MM.1S (cell line): ENCODE measurements around the gene TBC1D8.

Experiments
- DNase-seq: peaks from one replicate; pipeline ENCODE4 v3.0.0-alpha.2; 2015
- H2AFZ ChIP-seq: fragments of 300-600 bp; sonication (generic); 2 replicates; pipeline ENCODE4 v1.6.0; 2016; ENCODE audit warnings: antibody characterized with exemption, low read length
- H3F3A ChIP-seq: fragments of 300-600 bp; sonication (generic); 2 replicates; pipeline ENCODE4 v1.6.1; 2016; ENCODE audit warnings: mild to moderate bottlenecking, antibody characterized with exemption, low read length, moderate library complexity, mixed read lengths; ENCODE audit not compliant: insufficient read depth
- H3K27ac ChIP-seq: fragments of 300-600 bp; sonication (generic); 2 replicates; pipeline ENCODE4 v1.5.1; 2016; ENCODE audit warnings: mild to moderate bottlenecking, low read length
- H3K27me3 ChIP-seq: fragments of 300-600 bp; sonication (generic); replicated peaks from 2 replicates; pipeline ENCODE4 v1.6.0; 2016; ENCODE audit warnings: low read length; ENCODE audit not compliant: insufficient read depth
- H3K36me3 ChIP-seq: fragments of 300-600 bp; sonication (generic); replicated peaks from 2 replicates; pipeline ENCODE4 v1.6.1; 2016; ENCODE audit warnings: mild to moderate bottlenecking, low read length, mixed read lengths; ENCODE audit not compliant: insufficient read depth
- H3K4me1 ChIP-seq: fragments of 300-600 bp; sonication (generic); 2 replicates; pipeline ENCODE4 v1.6.1; 2016; ENCODE audit warnings: low read length, mixed read lengths
- H3K4me2 ChIP-seq: fragments of 300-600 bp; sonication (generic); 2 replicates; pipeline ENCODE4 v1.6.0; 2016; ENCODE audit warnings: low read depth, low read length
- H3K4me3 ChIP-seq: fragments of 300-600 bp; sonication (generic); 2 replicates; pipeline ENCODE4 v1.5.1; 2016; ENCODE audit warnings: low read length, mixed read lengths
- H3K79me2 ChIP-seq: fragments of 300-600 bp; sonication (generic); 2 replicates; pipeline ENCODE4 v1.6.1; 2016; ENCODE audit warnings: mixed run types, low read length, mixed read lengths
- H3K9ac ChIP-seq: fragments of 300-600 bp; sonication (generic); 2 replicates; pipeline ENCODE4 v1.6.1; 2016; ENCODE audit warnings: low read length, mixed read lengths
- H3K9me2 ChIP-seq: fragments of 300-600 bp; sonication (generic); replicated peaks from 2 replicates; pipeline ENCODE4 v1.6.1; 2016; ENCODE audit warnings: mild to moderate bottlenecking, low read length, mixed read lengths; ENCODE audit not compliant: insufficient read depth
- H3K9me3 ChIP-seq: fragments of 300-600 bp; sonication (generic); replicated peaks from 2 replicates; pipeline ENCODE4 v1.6.1; 2016; ENCODE audit warnings: mild to moderate bottlenecking, low read length, mixed read lengths; ENCODE audit not compliant: insufficient read depth
- H4K20me1 ChIP-seq: fragments of 300-600 bp; sonication (generic); 2 replicates; pipeline ENCODE4 v1.6.1; 2016; ENCODE audit warnings: mild to moderate bottlenecking, low read length, moderate library complexity, mixed read lengths; ENCODE audit not compliant: insufficient read depth
- EZH2 ChIP-seq: fragments of 300-600 bp; sonication (generic); optimal IDR thresholded peaks from 2 replicates; pipeline ENCODE3; 2017; ENCODE audit warnings: low read depth, mild to moderate bottlenecking, antibody characterized with exemption, low read length, mixed read lengths
- EZH2phosphoT487 ChIP-seq: fragments of 300-600 bp; sonication (generic); IDR thresholded peaks from 2 replicates; pipeline ENCODE4 v1.6.1; 2018; ENCODE audit warnings: antibody characterized with exemption, low read length
- TF ChIP-seq, protein P1 (sequence below): fragments of 300-600 bp; sonication (generic); IDR thresholded peaks from 2 replicates; pipeline ENCODE4 v1.5.1; 2016; ENCODE audit warnings: antibody characterized with exemption, low read length, mixed read lengths

The TBC1D8 gene

DNA sequence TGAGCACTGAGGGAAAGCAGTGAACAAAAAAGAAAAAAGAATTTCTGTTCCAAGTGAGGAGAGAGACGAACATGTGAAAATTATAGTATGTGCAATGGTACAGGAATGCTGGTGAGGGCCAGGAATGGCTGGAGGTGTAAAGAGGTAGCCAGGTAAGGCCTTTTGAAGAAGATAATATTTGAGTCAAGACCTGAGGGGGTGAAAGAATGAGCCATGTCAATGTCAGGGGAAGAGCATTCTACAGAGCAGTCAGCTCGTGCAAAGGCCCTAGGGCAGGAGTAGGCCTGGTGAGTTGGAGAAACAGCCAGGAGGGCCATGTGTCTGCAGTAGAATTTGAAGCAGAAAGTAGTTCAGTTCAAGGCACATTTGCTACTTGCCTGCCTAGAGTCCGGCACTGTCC is 161.5 kb downstream of the TBC1D8 start:
- no peaks in the 10 kb centered on the region for H3K79me2 ChIP-seq

DNA sequence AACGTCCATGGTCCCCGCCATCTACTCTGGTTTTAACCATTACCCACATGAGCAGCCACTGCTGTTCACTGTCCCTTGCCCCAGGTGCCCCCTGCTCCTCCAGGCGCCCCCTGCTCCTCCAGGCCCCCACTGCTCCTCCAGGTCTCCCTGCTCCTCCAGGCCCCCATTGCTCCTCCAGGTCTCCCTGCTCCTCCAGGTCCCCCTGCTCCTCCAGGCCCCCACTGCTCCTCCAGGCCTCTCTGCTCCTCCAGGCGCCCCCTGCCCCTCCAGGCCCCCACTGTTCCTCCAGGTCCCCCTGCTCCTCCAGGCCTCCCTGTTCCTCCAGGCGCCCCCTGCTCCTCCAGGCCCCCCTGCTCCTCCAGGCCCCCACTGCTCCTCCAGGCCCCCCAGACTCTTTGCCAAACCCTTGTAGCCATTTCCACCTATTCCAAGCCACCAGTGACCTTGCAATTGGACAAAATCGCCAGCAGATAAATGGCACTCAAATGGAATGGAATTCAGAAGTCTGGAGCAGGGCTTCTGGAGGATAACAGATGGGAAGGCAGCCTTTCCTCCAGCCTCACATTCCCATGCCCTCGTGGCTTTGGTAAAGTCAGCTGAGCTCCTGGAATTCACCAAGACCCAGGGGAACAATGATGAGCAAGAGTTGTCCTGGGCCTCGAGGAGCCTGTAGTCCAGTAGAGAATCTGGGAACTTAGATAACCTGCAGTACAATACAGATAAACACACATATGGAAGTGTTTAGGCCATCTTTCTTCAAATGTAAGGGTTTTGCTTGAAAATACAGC is 162.4 kb downstream of the TBC1D8 start:
- Histone ChIP-seq H3K27me3 (no peaks in the 10 kb centered on the region), H2AFZ (no peak overlapping the region), H3K4me1 (no peaks in the 10 kb centered on the region), H3K4me3 (no peak overlapping the region), H4K20me1 (no peaks in the 10 kb centered on the region), H3F3A (no peaks in the 10 kb centered on the region), H3K36me3 (no peaks in the 10 kb centered on the region), H3K27ac (no peak overlapping the region), H3K9me2 (no peaks in the 10 kb centered on the region), H3K9me3 (no peaks in the 10 kb centered on the region), H3K79me2 (no peaks in the 10 kb centered on the region), H3K9ac (no peak overlapping the region), H3K4me2 (no peak overlapping the region)
- no peak for DNase-seq
- no peak for TF ChIP-seq EZH2
- no peak for TF ChIP-seq EZH2phosphoT487
- TF ChIP-seq, protein P1, sequence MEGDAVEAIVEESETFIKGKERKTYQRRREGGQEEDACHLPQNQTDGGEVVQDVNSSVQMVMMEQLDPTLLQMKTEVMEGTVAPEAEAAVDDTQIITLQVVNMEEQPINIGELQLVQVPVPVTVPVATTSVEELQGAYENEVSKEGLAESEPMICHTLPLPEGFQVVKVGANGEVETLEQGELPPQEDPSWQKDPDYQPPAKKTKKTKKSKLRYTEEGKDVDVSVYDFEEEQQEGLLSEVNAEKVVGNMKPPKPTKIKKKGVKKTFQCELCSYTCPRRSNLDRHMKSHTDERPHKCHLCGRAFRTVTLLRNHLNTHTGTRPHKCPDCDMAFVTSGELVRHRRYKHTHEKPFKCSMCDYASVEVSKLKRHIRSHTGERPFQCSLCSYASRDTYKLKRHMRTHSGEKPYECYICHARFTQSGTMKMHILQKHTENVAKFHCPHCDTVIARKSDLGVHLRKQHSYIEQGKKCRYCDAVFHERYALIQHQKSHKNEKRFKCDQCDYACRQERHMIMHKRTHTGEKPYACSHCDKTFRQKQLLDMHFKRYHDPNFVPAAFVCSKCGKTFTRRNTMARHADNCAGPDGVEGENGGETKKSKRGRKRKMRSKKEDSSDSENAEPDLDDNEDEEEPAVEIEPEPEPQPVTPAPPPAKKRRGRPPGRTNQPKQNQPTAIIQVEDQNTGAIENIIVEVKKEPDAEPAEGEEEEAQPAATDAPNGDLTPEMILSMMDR = no peak

More for the DNA sequence above, 161.5 kb downstream of the TBC1D8 start:
- no peaks in the 10 kb centered on the region for H3K27me3 ChIP-seq
- DNase-seq = no peak
- H2AFZ ChIP-seq = no peak overlapping the region
- no peaks in the 10 kb centered on the region for H4K20me1 ChIP-seq
- no peaks in the 10 kb centered on the region for H3F3A ChIP-seq
- TF ChIP-seq EZH2 (no peak), EZH2phosphoT487 (no peak)
- TF ChIP-seq, protein P1 = no peak
- no peak overlapping the region for H3K4me3 ChIP-seq
- H3K4me1 ChIP-seq = no peaks in the 10 kb centered on the region
- no peaks in the 10 kb centered on the region for H3K9me3 ChIP-seq
- no peaks in the 10 kb centered on the region for H3K36me3 ChIP-seq
- H3K4me2 ChIP-seq = no peak overlapping the region
- no peak overlapping the region for H3K27ac ChIP-seq
- no peak overlapping the region for H3K9ac ChIP-seq
- H3K9me2 ChIP-seq = no peaks in the 10 kb centered on the region

DNA sequence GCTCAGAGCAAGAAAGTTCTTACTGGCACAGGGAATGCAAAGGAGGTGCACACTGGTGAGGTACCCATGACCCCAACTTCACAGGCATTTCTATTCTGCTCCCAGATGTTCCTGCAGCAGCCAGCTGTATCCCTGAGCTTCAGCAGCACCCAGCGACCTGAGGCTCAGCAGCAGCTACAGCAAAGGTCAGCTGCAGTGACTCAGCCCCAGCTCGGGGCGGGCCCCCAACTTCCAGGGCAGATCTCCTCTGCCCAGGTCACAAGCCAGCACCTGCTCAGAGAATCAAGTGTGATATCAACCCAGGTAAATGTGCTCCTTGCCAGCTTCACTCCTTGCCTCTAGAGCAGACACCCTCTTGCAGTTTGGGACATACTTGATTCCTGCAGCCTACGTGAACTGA is 163.2 kb downstream of the TBC1D8 start:
- H3K9ac ChIP-seq = no peak overlapping the region
- TF ChIP-seq EZH2phosphoT487 = no peak
- no peaks in the 10 kb centered on the region for H3K4me1 ChIP-seq
- no peaks in the 10 kb centered on the region for H3F3A ChIP-seq
- no peak for DNase-seq
- H3K36me3 ChIP-seq = no peaks in the 10 kb centered on the region
- H3K4me3 ChIP-seq = no peak overlapping the region
- H3K4me2 ChIP-seq = no peak overlapping the region
- H2AFZ ChIP-seq = no peak overlapping the region
- no peaks in the 10 kb centered on the region for H3K9me2 ChIP-seq
- H3K27ac ChIP-seq = no peak overlapping the region
- no peaks in the 10 kb centered on the region for H3K27me3 ChIP-seq
- H3K79me2 ChIP-seq = no peaks in the 10 kb centered on the region
- no peaks in the 10 kb centered on the region for H3K9me3 ChIP-seq
- no peaks in the 10 kb centered on the region for H4K20me1 ChIP-seq

DNA sequence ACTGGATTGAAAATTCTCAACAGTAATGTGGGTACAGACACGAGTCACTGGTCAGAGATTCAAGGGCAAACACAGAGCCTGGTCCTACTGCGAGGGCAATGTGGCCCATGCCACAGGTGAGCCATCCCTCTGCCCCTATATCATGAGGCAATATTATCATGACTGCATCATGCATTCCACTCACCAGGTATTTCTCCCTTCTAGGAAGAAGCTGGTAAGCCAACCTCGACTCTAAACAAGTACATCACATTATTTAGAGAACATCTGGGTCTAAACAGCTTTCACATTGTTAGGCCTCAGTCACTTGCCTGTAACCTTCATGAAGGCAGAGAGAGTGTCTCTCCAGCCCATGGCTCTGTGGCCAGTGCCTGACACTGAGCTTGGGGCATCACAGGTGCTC is 163.6 kb downstream of the TBC1D8 start:
- Histone ChIP-seq H3K36me3 (no peaks in the 10 kb centered on the region), H3K9ac (no peak overlapping the region), H3F3A (no peaks in the 10 kb centered on the region), H3K4me3 (no peak overlapping the region), H3K27ac (no peak overlapping the region), H3K4me1 (no peaks in the 10 kb centered on the region), H3K79me2 (no peaks in the 10 kb centered on the region), H3K4me2 (no peak overlapping the region), H3K9me3 (no peaks in the 10 kb centered on the region), H3K27me3 (no peaks in the 10 kb centered on the region), H2AFZ (no peak overlapping the region), H3K9me2 (no peaks in the 10 kb centered on the region), H4K20me1 (no peaks in the 10 kb centered on the region)
- no peak for DNase-seq
- no peak for TF ChIP-seq EZH2
- TF ChIP-seq EZH2phosphoT487 = no peak
- TF ChIP-seq, protein P1 = no peak
